Prostate gland (tissue), 2 donors: ENCODE results near the gene SASH1.

Experiments
- CTCF ChIP-seq, 4 experiments: fragments of 200-600 bp in 2 of 4; fragments of 450-650 bp in 2 of 4; sonication (generic) in 2 of 4; IDR thresholded peaks; 1 replicate in 3 of 4; 2 replicates in 1 of 4; pipeline ENCODE4 v1.5.1; 2016 to 2019; ENCODE audit warnings: antibody characterized with exemption in 4 of 4, mild to moderate bottlenecking in 2 of 4, moderate library complexity in 2 of 4
- POLR2A ChIP-seq: fragments of 450-650 bp; IDR thresholded peaks from one replicate; pipeline ENCODE4 v1.6.1; 2016; ENCODE audit warnings: antibody characterized with exemption, mild to moderate bottlenecking
- POLR2AphosphoS5 ChIP-seq: sonication (generic); formaldehyde crosslinking; IDR thresholded peaks from one replicate; pipeline ENCODE4 v1.6.1; 2017; ENCODE audit warnings: antibody characterized with exemption

GRCh38 chr6:148528292-148528691 is 185.7 kb downstream of the SASH1 start:
- TF ChIP-seq CTCF (IDR thresholded peaks at IDR 0.05): no peak
- no peak for TF ChIP-seq POLR2A
- no peak for TF ChIP-seq POLR2AphosphoS5
